IPS-20b (cell line): ENCODE measurements around the gene MAOA.
"Not testable (repeated sequence)": the region's sequence is repeated elsewhere in the genome, so short reads cannot be mapped to it uniquely, and the experiment has no call there.

Experiments used
- H3K27ac ChIP-seq: one replicate; pipeline ENCODE4 v1.5.1; 2013; ENCODE audit warnings: low read length
- H3K27me3 ChIP-seq: 2 replicates; pipeline ENCODE4 v1.6.1; 2013; ENCODE audit warnings: mild to moderate bottlenecking, low read length, inconsistent platforms; ENCODE audit not compliant: insufficient read depth
- H3K36me3 ChIP-seq: 2 replicates; pipeline ENCODE4 v1.6.1; 2013; ENCODE audit warnings: low read depth, mild to moderate bottlenecking, inconsistent platforms, low read length, moderate library complexity; ENCODE audit not compliant: insufficient read depth
- H3K4me1 ChIP-seq: 2 replicates; pipeline ENCODE4 v1.6.1; 2013; ENCODE audit warnings: mild to moderate bottlenecking, control low read depth, inconsistent platforms, low read length, moderate library complexity; ENCODE audit not compliant: insufficient read depth
- H3K4me3 ChIP-seq: 2 replicates; pipeline ENCODE4 v1.5.1; 2013; ENCODE audit warnings: mild to moderate bottlenecking, low read length, inconsistent platforms
- H3K9ac ChIP-seq: 2 replicates; pipeline ENCODE4 v1.6.1; 2013; ENCODE audit warnings: low read depth, mild to moderate bottlenecking, inconsistent platforms, low read length, moderate library complexity
- H3K9me3 ChIP-seq: 2 replicates; pipeline ENCODE4 v1.6.1; 2013; ENCODE audit warnings: mild to moderate bottlenecking, low read depth, low read length, inconsistent platforms; ENCODE audit not compliant: insufficient read depth

MAOA gene

GRCh38 chrX:43656005-43656494 is at the start of gene MAOA:
MAOA (plus strand) TSS chrX:43656299; CDS start chrX:43656342, 43 bp downstream.
- H3K36me3 ChIP-seq = no peaks in the 10 kb centered on the region
- H3K27ac ChIP-seq = no peak within 1 kb of the TSS
- peaks cover 18% of the 10 kb centered on the region for H3K27me3 ChIP-seq
- peak within 1 kb of the TSS; percentile 68 for H3K4me3 ChIP-seq
- H3K9ac ChIP-seq = no peak within 1 kb of the TSS; the same call in 1 of the 2 replicates
- H3K4me1 ChIP-seq = no peaks in the 10 kb centered on the region
- no peaks in the 10 kb centered on the region for H3K9me3 ChIP-seq

GRCh38 chrX:43612400-43612799 is 43.7 kb upstream of the MAOA start:
- H3K9ac ChIP-seq = no peak overlapping the region
- H3K4me3 ChIP-seq = no peak overlapping the region
- no peaks in the 10 kb centered on the region for H3K9me3 ChIP-seq
- H3K27ac ChIP-seq = no peak overlapping the region
- H3K4me1 ChIP-seq = peaks cover 3% of the 10 kb centered on the region; the same call in 1 of the 2 replicates
- no peaks in the 10 kb centered on the region for H3K27me3 ChIP-seq
- H3K36me3 ChIP-seq = no peaks in the 10 kb centered on the region

- Histone ChIP-seq H3K27ac (no peak overlapping the region), H3K9ac (no peak overlapping the region; the same call in 1 of the 2 replicates), H3K4me1 (peaks cover 16% of the 10 kb centered on the region; the same call in 1 of the 2 replicates), H3K27me3 (no peaks in the 10 kb centered on the region), H3K4me3 (no peak overlapping the region), H3K36me3 (no peaks in the 10 kb centered on the region), H3K9me3 (no peaks in the 10 kb centered on the region)
Observed at GRCh38 chrX:43615660-43616059, 40.4 kb upstream of the MAOA start.

GRCh38 chrX:43618366-43619205 is 37.5 kb upstream of the MAOA start:
- Histone ChIP-seq H3K4me3 (peak overlapping the region; percentile 54; the same call in 1 of the 2 replicates), H3K9me3 (no peaks in the 10 kb centered on the region), H3K36me3 (no peaks in the 10 kb centered on the region), H3K4me1 (peaks cover 16% of the 10 kb centered on the region; the same call in 1 of the 2 replicates), H3K9ac (peak overlapping the region; percentile 53; the same call in 1 of the 2 replicates), H3K27me3 (no peaks in the 10 kb centered on the region), H3K27ac (peak overlapping the region; percentile 92)

GRCh38 chrX:43619861-43620260 is 36.2 kb upstream of the MAOA start:
- H3K27me3 ChIP-seq, H3K4me3 ChIP-seq, H3K27ac ChIP-seq, H3K9me3 ChIP-seq, H3K9ac ChIP-seq, H3K36me3 ChIP-seq: not testable (repeated sequence)
- H3K4me1 ChIP-seq = peaks cover 16% of the 10 kb centered on the region; the same call in 1 of the 2 replicates

GRCh38 chrX:43627147-43627546 is 29.0 kb upstream of the MAOA start:
- Histone ChIP-seq H3K27ac (no peak overlapping the region), H3K9ac (no peak overlapping the region), H3K4me3 (no peak overlapping the region), H3K36me3 (no peaks in the 10 kb centered on the region), H3K27me3 (no peaks in the 10 kb centered on the region), H3K4me1 (no peaks in the 10 kb centered on the region; the same call in 1 of the 2 replicates), H3K9me3 (no peaks in the 10 kb centered on the region)

GRCh38 chrX:43627669-43628068 is 28.4 kb upstream of the MAOA start:
- Histone ChIP-seq H3K4me1 (no peaks in the 10 kb centered on the region), H3K36me3 (no peaks in the 10 kb centered on the region), H3K4me3 (no peak overlapping the region), H3K9ac (no peak overlapping the region), H3K27ac (no peak overlapping the region), H3K9me3 (no peaks in the 10 kb centered on the region), H3K27me3 (no peaks in the 10 kb centered on the region)

GRCh38 chrX:43629229-43629628 is 26.9 kb upstream of the MAOA start:
- Histone ChIP-seq H3K27ac (no peak overlapping the region), H3K36me3 (no peaks in the 10 kb centered on the region), H3K9ac (no peak overlapping the region), H3K9me3 (no peaks in the 10 kb centered on the region), H3K4me1 (peaks cover 4% of the 10 kb centered on the region; the same call in 1 of the 2 replicates), H3K27me3 (peaks cover 9% of the 10 kb centered on the region; the same call in 1 of the 2 replicates), H3K4me3 (no peak overlapping the region)

GRCh38 chrX:43631841-43632240 is 24.3 kb upstream of the MAOA start:
- no peaks in the 10 kb centered on the region for H3K36me3 ChIP-seq

GRCh38 chrX:43633081-43633480 is 23.0 kb upstream of the MAOA start:
- Histone ChIP-seq H3K36me3 (no peaks in the 10 kb centered on the region), H3K27me3 (peaks cover 25% of the 10 kb centered on the region; the same call in 1 of the 2 replicates), H3K4me3 (no peak overlapping the region), H3K9ac (no peak overlapping the region), H3K4me1 (peaks cover 4% of the 10 kb centered on the region; the same call in 1 of the 2 replicates), H3K9me3 (no peaks in the 10 kb centered on the region), H3K27ac (no peak overlapping the region)

More at GRCh38 chrX:43631841-43632240, 24.3 kb upstream of the MAOA start:
- Histone ChIP-seq H3K27me3 (peaks cover 23% of the 10 kb centered on the region; the same call in 1 of the 2 replicates), H3K4me3 (no peak overlapping the region), H3K27ac (no peak overlapping the region), H3K9ac (no peak overlapping the region), H3K4me1 (peaks cover 4% of the 10 kb centered on the region; the same call in 1 of the 2 replicates), H3K9me3 (no peaks in the 10 kb centered on the region)

GRCh38 chrX:43633757-43634156 is 22.3 kb upstream of the MAOA start:
- H3K4me3 ChIP-seq = no peak overlapping the region
- no peaks in the 10 kb centered on the region for H3K36me3 ChIP-seq
- peaks cover 4% of the 10 kb centered on the region; the same call in 1 of the 2 replicates for H3K4me1 ChIP-seq
- no peak overlapping the region for H3K27ac ChIP-seq
- H3K9ac ChIP-seq = no peak overlapping the region
- peaks cover 25% of the 10 kb centered on the region; the same call in 1 of the 2 replicates for H3K27me3 ChIP-seq
- H3K9me3 ChIP-seq = no peaks in the 10 kb centered on the region

GRCh38 chrX:43640482-43640881 is 15.6 kb upstream of the MAOA start:
- H3K4me3 ChIP-seq = no peak overlapping the region
- H3K27me3 ChIP-seq = peaks cover 14% of the 10 kb centered on the region; the same call in 1 of the 2 replicates
- H3K4me1 ChIP-seq = no peaks in the 10 kb centered on the region
- H3K36me3 ChIP-seq = no peaks in the 10 kb centered on the region
- H3K9me3 ChIP-seq = no peaks in the 10 kb centered on the region
- no peak overlapping the region for H3K9ac ChIP-seq
- no peak overlapping the region for H3K27ac ChIP-seq
